PC-3 (cell line): ENCODE results near the gene ROR1. TPM values are rescaled to one million over a fixed set of nuclear protein-coding genes. Genes with fewer than 3 reads are reported as not detected.
A peak's percentile ranks its signal among the peaks of the same experiment; 100 is the strongest.

ENCODE experiments used
- ATAC-seq: fragments of 200-7000 bp; cut with Tn5 transposase; 2 replicates; pipeline ENCODE4 v1.9.1; 2020; ENCODE audit warnings: mild to moderate bottlenecking, moderate library complexity
- BruUV-seq: library from RNA; stranded (reverse); fragments of 400-500 nt; replicated peaks from 2 replicates; lab custom pipeline; 2021; lab: Mats Ljungman, UMichigan
- CTCF ChIA-PET: fragments of 300-600 bp; sonication (Branson Sonifier 250); formaldehyde crosslinking; loops from one replicate; lab custom pipeline; 2022; ENCODE audit warnings: antibody characterized with exemption; lab: Charles Lee
- POLR2A ChIA-PET: fragments of 300-600 bp; sonication (Branson Sonifier 250); formaldehyde crosslinking; loops from one replicate; lab custom pipeline; 2022; ENCODE audit warnings: antibody characterized with exemption; ENCODE audit not compliant: unreplicated experiment; lab: Charles Lee
- DNase-seq: peaks from one replicate; pipeline ENCODE4 v3.0.0-alpha.2; 2015
- H2AFZ ChIP-seq: fragments of 300-600 bp; sonication (generic); 2 replicates; pipeline ENCODE4 v1.6.0; 2016; ENCODE audit warnings: antibody characterized with exemption, low read length
- H3F3A ChIP-seq: fragments of 300-600 bp; sonication (generic); one replicate; pipeline ENCODE4 v1.6.0; 2017; ENCODE audit warnings: antibody characterized with exemption, low read length, control low read depth, mild to moderate bottlenecking; ENCODE audit not compliant: unreplicated experiment
- H3K27ac ChIP-seq: fragments of 300-600 bp; sonication (generic); 2 replicates; pipeline ENCODE4 v1.5.1; 2016; ENCODE audit warnings: mild to moderate bottlenecking, low read length
- H3K27me3 ChIP-seq: fragments of 300-600 bp; sonication (generic); 2 replicates; pipeline ENCODE4 v1.6.1; 2016; ENCODE audit warnings: low read length, mixed read lengths
- H3K36me3 ChIP-seq: fragments of 300-600 bp; sonication (generic); 2 replicates; pipeline ENCODE4 v1.6.1; 2016; ENCODE audit warnings: low read depth, mixed run types, low read length, mixed read lengths
- H3K4me1 ChIP-seq: fragments of 300-600 bp; sonication (generic); 2 replicates; pipeline ENCODE4 v1.5.1; 2016; ENCODE audit warnings: low read length; ENCODE audit not compliant: insufficient read depth
- H3K4me2 ChIP-seq: fragments of 300-600 bp; sonication (generic); 2 replicates; pipeline ENCODE4 v1.6.0; 2016; ENCODE audit warnings: low read length
- H3K4me3 ChIP-seq: fragments of 300-600 bp; sonication (generic); 2 replicates; pipeline ENCODE4 v1.5.1; 2016; ENCODE audit warnings: mild to moderate bottlenecking, low read length, mixed read lengths
- H3K79me2 ChIP-seq: fragments of 300-600 bp; sonication (generic); 2 replicates; pipeline ENCODE4 v1.6.1; 2017; ENCODE audit warnings: low read length, mixed read lengths
- H3K9ac ChIP-seq: fragments of 300-600 bp; sonication (generic); 2 replicates; pipeline ENCODE4 v1.6.0; 2016; ENCODE audit warnings: mild to moderate bottlenecking, low read length
- H3K9me2 ChIP-seq: fragments of 300-600 bp; sonication (generic); replicated peaks from 2 replicates; pipeline ENCODE4 v1.6.1; 2016; ENCODE audit warnings: mixed run types, low read length, mixed read lengths
- H3K9me3 ChIP-seq: fragments of 300-600 bp; sonication (generic); 2 replicates; pipeline ENCODE4 v1.6.1; 2016; ENCODE audit warnings: low read length, mixed read lengths
- H4K20me1 ChIP-seq: fragments of 300-600 bp; sonication (generic); 2 replicates; pipeline ENCODE4 v1.6.1; 2016; ENCODE audit warnings: low read length, mixed read lengths
- EZH2 ChIP-seq: fragments of 300-600 bp; sonication (generic); IDR thresholded peaks from one replicate; pipeline ENCODE4 v1.6.1; 2017; ENCODE audit warnings: antibody characterized with exemption, mild to moderate bottlenecking, low read length; ENCODE audit not compliant: unreplicated experiment
- EZH2phosphoT487 ChIP-seq: fragments of 300-600 bp; sonication (generic); IDR thresholded peaks from 2 replicates; pipeline ENCODE4 v1.6.1; 2018; ENCODE audit warnings: mild to moderate bottlenecking, antibody characterized with exemption, low read length, borderline replicate concordance
- intact Hi-C: fragments of 100-400 bp; cut with micrococcal nuclease; formaldehyde crosslinking; loops from 2 replicates; pipeline ENCODE4 v1.9.0; 2023
- total RNA-seq: library from RNA; depleted of rRNA; stranded (reverse); fragments of >200 nt; gene quantifications from 2 replicates; pipeline ENCODE4 v1.2.3, GENCODE V29; 2014
- TF ChIP-seq, protein P1 (sequence below): fragments of 300-600 bp; sonication (generic); conservative IDR thresholded peaks from 2 replicates; pipeline ENCODE4 v1.5.1; 2017; ENCODE audit warnings: antibody characterized with exemption, low read depth, mild to moderate bottlenecking, low read length

ROR1 gene
- total RNA-seq, 1 experiment from 2014 or later: 16.5 TPM

DNA sequence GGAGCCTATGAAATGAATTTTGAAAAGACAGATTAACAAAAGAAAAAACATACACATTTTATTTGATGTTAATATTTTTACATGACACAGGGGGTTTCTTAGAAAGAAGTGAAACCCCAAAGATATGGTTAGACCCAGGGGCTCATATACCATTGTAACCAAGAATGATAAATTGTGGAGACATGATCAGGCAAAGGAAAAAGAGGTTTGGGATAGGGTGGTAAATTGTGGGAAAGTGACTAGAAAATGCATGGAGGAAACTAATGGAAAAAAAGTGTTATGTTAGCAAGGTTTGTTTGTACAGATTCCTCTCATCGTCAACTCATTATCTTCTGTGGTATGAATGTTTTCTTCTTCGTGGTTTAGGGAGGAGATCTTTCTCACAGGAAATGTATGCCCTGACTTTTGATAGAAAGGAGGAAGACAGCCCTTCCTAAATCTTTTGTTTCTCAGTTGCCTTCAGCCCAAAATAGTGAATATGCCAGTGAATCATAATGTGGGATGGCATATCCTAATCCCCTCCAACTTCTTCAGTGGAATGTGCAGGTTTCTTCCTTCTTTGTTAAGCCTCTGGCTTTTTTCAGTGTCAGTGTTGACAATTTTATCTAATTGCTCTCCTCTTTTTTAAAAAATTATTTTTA is 289.2 kb downstream of the ROR1 start:
- DNase-seq (peak; percentile 20), ATAC-seq (no peak)
- H3K9me2 ChIP-seq: no peaks in the 10 kb centered on the region
- BruUV-seq: no TSS peak
- H2AFZ ChIP-seq: no peak overlapping the region
- H3K27ac ChIP-seq: no peak overlapping the region
- no peaks in the 10 kb centered on the region for H3K79me2 ChIP-seq
- ChIA-PET CTCF (no interaction called here), POLR2A (no interaction called here)
- no peaks in the 10 kb centered on the region for H4K20me1 ChIP-seq
- no peak overlapping the region for H3K4me2 ChIP-seq
- H3K4me1 ChIP-seq: no peaks in the 10 kb centered on the region; the same call in 1 of the 2 replicates
- TF ChIP-seq EZH2 (no peak), EZH2phosphoT487 (no peak)
- TF ChIP-seq, protein P1, sequence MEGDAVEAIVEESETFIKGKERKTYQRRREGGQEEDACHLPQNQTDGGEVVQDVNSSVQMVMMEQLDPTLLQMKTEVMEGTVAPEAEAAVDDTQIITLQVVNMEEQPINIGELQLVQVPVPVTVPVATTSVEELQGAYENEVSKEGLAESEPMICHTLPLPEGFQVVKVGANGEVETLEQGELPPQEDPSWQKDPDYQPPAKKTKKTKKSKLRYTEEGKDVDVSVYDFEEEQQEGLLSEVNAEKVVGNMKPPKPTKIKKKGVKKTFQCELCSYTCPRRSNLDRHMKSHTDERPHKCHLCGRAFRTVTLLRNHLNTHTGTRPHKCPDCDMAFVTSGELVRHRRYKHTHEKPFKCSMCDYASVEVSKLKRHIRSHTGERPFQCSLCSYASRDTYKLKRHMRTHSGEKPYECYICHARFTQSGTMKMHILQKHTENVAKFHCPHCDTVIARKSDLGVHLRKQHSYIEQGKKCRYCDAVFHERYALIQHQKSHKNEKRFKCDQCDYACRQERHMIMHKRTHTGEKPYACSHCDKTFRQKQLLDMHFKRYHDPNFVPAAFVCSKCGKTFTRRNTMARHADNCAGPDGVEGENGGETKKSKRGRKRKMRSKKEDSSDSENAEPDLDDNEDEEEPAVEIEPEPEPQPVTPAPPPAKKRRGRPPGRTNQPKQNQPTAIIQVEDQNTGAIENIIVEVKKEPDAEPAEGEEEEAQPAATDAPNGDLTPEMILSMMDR: no peak
- no peaks in the 10 kb centered on the region for H3K9me3 ChIP-seq
- intact Hi-C loops: no loop called here
- no peaks in the 10 kb centered on the region for H3K27me3 ChIP-seq
- no peak overlapping the region for H3K9ac ChIP-seq
- no peak overlapping the region for H3K4me3 ChIP-seq
- H3F3A ChIP-seq: no peaks in the 10 kb centered on the region
- peaks cover 2% of the 10 kb centered on the region; the same call in 1 of the 2 replicates for H3K36me3 ChIP-seq

DNA sequence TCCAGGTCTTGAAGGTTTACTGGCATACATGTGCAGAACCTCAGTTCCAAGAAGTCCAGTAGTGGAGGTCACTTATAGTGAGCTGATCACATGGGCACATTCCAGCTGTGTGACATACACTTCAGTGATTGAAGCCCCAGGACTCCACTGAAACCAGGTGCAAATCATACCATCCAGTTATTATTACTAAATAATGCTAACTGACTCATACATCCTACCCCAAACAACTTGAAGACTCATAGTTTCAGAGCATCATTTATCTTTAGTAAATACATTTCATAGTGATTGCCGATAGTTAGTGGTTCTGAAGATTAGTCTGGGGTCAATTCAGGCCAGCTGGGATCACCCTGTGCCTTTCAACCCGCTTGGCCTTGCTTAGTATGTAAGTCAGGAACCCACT is 291.8 kb downstream of the ROR1 start:
- BruUV-seq: no TSS peak
- H3K36me3 ChIP-seq: no peaks in the 10 kb centered on the region
- H3K4me1 ChIP-seq: no peaks in the 10 kb centered on the region; the same call in 1 of the 2 replicates
- DNase-seq: no peak
- no peaks in the 10 kb centered on the region for H4K20me1 ChIP-seq
- H3F3A ChIP-seq: no peaks in the 10 kb centered on the region
- TF ChIP-seq EZH2phosphoT487 (no peak), EZH2 (no peak)
- TF ChIP-seq, protein P1: no peak
- no peak overlapping the region for H3K4me2 ChIP-seq
- ChIA-PET CTCF (no interaction called here), POLR2A (no interaction called here)
- H3K9me3 ChIP-seq: no peaks in the 10 kb centered on the region
- intact Hi-C loops: no loop called here
- no peaks in the 10 kb centered on the region for H3K9me2 ChIP-seq
- ATAC-seq: no peak
- no peaks in the 10 kb centered on the region for H3K27me3 ChIP-seq
- H3K4me3 ChIP-seq: no peak overlapping the region
- no peak overlapping the region for H3K27ac ChIP-seq
- H3K9ac ChIP-seq: no peak overlapping the region
- H2AFZ ChIP-seq: no peak overlapping the region
- no peaks in the 10 kb centered on the region for H3K79me2 ChIP-seq

DNA sequence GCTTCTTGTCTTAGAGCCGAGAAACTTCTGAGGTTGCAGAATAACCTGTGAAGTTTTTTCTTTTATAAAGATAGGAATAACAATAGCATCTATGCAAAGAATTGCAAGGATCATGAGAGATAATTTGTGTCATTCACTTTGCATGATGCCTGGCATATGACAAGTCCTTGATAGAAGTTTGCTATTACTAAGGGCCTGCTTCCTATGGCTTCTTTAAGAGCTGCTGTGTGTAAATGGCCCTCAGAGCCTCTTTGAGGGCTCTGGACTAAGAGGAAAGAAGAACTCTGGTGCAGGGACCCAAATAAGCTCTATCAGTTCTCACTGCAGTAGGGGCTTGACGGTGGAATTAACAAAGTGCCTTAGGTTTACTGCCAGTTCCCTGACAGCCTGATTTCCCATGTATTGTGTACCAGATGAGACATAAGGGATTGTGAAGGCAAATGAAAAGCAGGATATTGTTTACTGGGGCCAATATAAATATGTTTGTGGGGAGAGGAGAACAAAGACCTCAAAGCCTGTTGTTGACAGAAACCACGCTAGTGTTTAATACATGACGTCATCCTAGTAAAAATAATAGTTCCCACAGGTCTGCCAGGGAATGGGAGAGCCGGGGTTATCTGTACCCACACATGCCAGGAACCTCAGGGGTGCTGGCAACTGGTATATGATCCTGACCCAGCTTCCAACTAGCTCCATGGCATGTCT is 298.4 kb downstream of the ROR1 start:
- Histone ChIP-seq H3K27ac (peak overlapping the region; percentile 71), H3K9me2 (no peaks in the 10 kb centered on the region), H3K4me2 (peak overlapping the region; percentile 14; the same call in 1 of the 2 replicates), H3K4me1 (peaks cover 16% of the 10 kb centered on the region), H3K79me2 (no peaks in the 10 kb centered on the region), H4K20me1 (no peaks in the 10 kb centered on the region), H2AFZ (no peak overlapping the region), H3K9me3 (no peaks in the 10 kb centered on the region), H3K36me3 (no peaks in the 10 kb centered on the region), H3K4me3 (no peak overlapping the region), H3K9ac (peak overlapping the region; percentile 51; the same call in 1 of the 2 replicates), H3F3A (no peaks in the 10 kb centered on the region), H3K27me3 (no peaks in the 10 kb centered on the region)
- ChIA-PET POLR2A (no interaction called here), CTCF (no interaction called here)
- DNase-seq (peak; percentile 50), ATAC-seq (peak; percentile 67)
- TF ChIP-seq EZH2phosphoT487 (no peak), EZH2 (no peak)
- TF ChIP-seq, protein P1: no peak
- intact Hi-C loops: no loop called here
- no TSS peak for BruUV-seq
